WI38 (cell line): Measurements from ENCODE around the gene CCSER2.
A peak's percentile ranks its signal among the peaks of the same experiment; 100 is the strongest.

ENCODE experiments used
- H3K4me3 ChIP-seq: 2 replicates; pipeline ENCODE4 v1.5.1; 2011; ENCODE audit warnings: low read depth, mild to moderate bottlenecking, control low read depth, low read length
- TF ChIP-seq, protein P1 (sequence below): IDR thresholded peaks from 2 replicates; pipeline ENCODE4 v1.5.1; 2012; ENCODE audit warnings: low read depth, mild to moderate bottlenecking, control low read depth, low read length

The CCSER2 gene

DNA sequence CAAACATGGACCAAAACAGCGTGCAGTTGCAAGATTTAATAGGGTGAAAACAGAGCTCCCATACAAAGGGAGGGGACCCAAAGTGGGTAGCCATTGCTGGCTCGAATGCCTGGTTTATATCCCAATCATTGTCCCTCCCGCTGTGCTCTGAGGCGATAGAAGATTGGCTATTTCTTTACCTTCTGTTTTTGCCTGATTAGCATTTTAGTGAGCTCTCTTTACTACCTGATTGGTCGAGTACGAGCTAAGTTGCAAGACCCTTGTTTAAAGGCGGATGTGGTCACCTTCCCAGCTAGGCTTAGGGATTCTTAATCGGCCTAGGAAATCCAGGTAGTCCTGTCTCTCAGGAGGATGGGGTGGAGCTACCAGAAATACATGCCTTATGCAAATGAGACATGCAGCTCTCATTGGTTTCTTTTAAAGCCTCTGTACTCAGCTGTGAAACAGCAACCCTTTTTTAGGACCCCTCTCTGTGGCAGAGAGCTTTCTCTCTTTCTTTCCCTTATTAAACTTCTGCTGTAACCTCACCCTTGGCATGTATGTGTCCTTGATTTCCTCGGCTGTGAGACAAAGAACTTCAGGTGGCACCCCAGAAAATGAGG is 202.4 kb downstream of the CCSER2 start:
- TF ChIP-seq, protein P1, sequence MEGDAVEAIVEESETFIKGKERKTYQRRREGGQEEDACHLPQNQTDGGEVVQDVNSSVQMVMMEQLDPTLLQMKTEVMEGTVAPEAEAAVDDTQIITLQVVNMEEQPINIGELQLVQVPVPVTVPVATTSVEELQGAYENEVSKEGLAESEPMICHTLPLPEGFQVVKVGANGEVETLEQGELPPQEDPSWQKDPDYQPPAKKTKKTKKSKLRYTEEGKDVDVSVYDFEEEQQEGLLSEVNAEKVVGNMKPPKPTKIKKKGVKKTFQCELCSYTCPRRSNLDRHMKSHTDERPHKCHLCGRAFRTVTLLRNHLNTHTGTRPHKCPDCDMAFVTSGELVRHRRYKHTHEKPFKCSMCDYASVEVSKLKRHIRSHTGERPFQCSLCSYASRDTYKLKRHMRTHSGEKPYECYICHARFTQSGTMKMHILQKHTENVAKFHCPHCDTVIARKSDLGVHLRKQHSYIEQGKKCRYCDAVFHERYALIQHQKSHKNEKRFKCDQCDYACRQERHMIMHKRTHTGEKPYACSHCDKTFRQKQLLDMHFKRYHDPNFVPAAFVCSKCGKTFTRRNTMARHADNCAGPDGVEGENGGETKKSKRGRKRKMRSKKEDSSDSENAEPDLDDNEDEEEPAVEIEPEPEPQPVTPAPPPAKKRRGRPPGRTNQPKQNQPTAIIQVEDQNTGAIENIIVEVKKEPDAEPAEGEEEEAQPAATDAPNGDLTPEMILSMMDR, result no peak

DNA sequence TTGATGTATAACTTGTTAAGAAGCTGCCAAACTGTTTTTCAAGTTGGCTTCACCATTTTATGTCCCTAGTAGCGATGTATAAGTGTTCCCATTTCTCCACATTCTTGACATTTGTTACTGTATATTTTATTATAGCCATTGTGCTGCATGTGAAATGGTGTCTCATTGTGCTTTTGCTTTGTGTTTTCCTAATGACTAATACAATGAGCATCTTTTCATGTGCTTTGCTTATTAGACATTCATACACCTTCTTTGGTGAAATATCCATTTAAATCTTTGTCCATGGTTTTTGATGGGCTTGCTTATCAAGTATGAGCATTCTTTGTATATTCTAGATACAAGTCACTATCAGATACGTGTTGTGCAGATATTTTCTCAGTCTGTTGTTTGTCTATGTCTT is 203.0 kb downstream of the CCSER2 start:
- H3K4me3 ChIP-seq, result no peak overlapping the region
- TF ChIP-seq, protein P1, result no peak

More for the DNA sequence above, 202.4 kb downstream of the CCSER2 start:
- no peak overlapping the region for H3K4me3 ChIP-seq

DNA sequence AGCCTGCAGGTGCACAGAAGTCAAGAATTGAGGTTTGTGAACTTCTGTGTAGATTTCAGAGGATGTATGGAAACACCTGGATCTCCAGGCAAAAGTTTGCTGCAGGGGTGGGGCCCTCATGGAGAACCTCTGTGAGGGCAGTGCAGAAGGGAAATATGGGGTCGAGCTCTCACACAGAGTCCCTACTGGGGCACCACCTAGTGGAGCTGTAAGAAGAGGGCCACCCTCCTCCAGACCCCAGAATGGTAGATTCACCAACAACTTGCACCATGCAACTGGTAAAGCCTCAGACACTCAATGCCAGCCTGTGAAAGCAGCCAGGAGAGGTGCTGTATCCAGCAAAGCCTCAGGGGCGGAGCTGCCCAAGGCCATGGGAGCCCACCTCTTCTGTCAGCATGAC is 205.8 kb downstream of the CCSER2 start:
- no peak overlapping the region for H3K4me3 ChIP-seq
- TF ChIP-seq, protein P1, result peak; percentile 19; the same call in 1 of the 2 replicates

DNA sequence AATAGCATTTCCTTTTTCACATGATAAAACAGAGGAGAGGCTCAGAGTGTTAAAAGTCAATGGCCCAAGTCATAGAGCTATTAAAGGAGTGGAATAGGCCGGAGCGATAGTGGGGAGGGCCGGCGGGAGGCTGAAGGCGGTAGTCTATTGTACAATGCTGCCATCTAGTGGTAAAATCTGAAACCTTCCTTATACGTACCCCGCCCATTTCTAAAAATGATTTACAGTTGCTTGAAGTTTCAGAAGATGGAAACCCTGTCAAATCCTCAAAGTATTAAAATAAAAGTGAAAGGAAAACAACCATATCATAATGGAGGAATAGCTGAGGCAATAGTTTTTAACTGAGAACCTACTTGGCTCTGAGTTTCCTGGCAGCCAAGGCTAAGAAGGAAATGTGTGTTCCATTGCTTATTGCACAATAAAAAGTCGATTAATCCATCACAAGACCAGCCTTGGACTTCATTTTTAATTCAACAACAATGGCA is 209.1 kb downstream of the CCSER2 start:
- no peak overlapping the region for H3K4me3 ChIP-seq
- TF ChIP-seq, protein P1, result peak; percentile 42

DNA sequence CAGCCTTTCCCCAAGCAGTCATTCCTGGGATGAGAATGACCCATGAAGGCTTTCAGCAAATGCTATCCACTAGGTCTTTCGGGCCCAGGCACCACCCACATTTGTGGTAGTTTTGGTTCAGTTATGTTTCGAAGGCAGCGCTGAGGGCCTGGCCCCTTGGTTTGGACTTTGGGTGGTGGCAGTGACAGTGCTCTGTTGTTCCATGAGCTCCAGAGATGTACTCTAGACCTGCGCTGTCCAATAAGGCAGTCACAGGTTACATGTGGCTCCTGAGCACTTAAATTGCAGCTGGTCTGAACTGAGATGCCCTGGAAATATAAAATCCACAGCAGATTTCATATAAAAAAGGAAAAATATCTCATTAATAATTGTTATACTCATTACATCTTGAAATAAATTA is 209.6 kb downstream of the CCSER2 start:
- no peak overlapping the region for H3K4me3 ChIP-seq
- TF ChIP-seq, protein P1, result no peak

DNA sequence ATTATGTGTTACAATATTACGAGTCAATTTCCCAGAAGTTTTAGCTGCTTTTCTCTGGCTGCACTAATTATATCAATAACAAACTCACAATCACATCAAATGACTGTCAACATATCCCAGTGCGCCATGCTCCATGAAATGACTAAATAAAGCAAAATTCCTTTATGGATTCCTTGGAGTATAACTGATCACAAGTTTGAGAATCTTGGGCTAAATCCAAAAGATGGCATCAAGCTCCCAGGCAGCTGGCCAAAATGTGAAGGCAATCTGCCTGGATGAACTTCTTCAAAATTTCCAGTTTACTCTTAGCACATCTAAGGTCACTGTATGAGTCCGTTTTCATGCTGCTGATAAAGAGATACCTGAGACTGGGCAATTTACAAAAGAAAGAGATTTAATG is 210.8 kb downstream of the CCSER2 start:
- TF ChIP-seq, protein P1, result no peak
- H3K4me3 ChIP-seq, result no peak overlapping the region

DNA sequence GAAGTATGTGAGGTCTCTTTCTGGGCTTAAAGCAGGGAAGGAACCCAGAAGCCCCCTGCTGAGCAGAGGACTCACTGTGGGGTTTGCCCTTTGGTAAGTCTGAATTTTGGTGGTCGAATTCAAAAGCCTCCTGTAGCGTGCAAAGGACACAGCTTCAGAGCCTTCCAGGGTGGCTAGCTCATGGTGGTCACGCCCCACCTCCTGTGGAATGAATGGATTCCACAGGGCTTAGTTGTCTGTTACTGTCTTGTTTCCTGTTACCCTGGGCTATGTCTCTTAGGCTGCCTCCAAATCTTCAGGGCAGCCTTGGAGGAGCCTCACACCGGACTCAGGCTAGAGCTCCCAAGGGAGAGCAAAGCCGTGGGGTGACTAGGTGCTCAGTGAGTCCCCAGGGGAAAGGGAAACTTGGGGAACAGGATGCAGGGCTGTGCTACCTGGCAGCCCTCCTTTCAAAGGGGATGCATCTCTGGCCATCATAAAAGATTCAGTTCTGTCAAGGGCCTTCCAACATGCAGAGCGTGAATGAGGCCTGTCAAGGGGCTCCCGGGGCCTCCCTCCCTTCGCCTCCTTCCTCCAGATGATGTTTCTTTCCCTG is 211.7 kb downstream of the CCSER2 start:
- TF ChIP-seq, protein P1, result no peak
- peak overlapping the region; percentile 58 for H3K4me3 ChIP-seq
